ENCODE results near the gene MIER1.

GRCh38 chr1:66998972-66999371, 74.2 kb downstream of the MIER1 start:
- TF ChIP-seq CTCF (IDR thresholded peaks at IDR 0.05; ENCODE audit: low read length) (no peak), EZH2 (optimal IDR thresholded peaks at IDR 0.05; ENCODE audit: low read depth, low read length) (no peak)

Measured in MM.1S (cell line).